ENCODE measurements around the gene IL19. TPM values are rescaled to one million over a fixed set of nuclear protein-coding genes. Genes with fewer than 3 reads are reported as not detected.
A peak's percentile ranks its signal among the peaks of the same experiment; 100 is the strongest.

The IL19 gene
- total and polyA plus RNA-seq, 2 donors from 2014 or later, result 0.41 to 3.6 TPM

DNA sequence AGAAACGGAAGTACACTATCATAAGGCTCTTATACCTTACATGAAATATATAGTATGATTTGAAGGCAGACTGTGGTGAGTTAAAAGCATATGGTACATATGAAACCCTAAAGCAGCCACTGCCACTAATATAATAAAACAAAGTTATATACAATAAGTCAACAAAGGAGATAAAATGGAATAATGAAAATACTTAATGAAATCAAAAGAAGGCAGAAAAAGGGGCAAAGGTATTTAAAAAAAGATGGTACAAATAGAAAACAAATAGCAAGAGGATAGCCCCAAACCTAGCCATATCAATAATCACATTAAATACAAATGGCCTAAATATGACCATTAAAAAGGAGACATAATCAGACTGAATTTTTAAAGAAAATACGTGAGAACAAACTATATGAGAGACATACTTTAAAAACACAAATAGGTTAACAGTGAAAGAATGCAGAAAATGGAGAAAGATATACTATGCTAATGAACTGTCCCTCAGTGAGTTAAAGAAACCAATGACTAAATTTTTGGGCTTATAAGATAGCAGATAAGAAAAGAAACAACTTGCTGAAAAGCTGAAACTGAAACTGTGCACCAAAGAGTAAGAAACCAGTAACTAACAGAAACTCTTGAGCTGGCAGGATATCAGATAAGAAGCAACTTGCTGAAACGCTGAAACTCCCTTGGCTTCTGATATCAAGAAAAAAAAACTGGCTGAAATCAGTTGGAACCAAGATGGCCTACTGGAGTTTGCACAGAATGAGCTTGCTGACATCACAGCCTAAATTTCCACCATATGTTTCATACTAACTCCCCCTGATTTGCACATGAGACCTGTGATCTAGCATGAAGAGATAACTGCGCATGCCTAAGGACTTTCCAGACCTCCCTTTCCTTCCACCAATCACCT lies 46.1 kb downstream of the IL19 start:
- Histone ChIP-seq H3K9me3 (ENCODE audit: control insufficient read depth in 2 of 3, insufficient read depth in 1 of 3, low read length in 3 of 3) (peaks cover 0 to 7% (median 0%) of the 10 kb centered on the region in 3 donors), H3K27me3 (ENCODE audit: control insufficient read depth, insufficient read depth, low read length) (no peaks in the 10 kb centered on the region), H3K4me1 (ENCODE audit: control insufficient read depth in 2 of 3, insufficient read depth in 2 of 3, low read depth in 1 of 3, low read length in 3 of 3) (peaks cover 0 to 2% (median 0%) of the 10 kb centered on the region in 3 donors), H3K27ac (ENCODE audit: low read depth in 2 of 2, low read length in 2 of 2) (no peak overlapping the region), H3K4me3 (ENCODE audit: low read length in 3 of 3) (no peak overlapping the region), H3K36me3 (ENCODE audit: control insufficient read depth in 2 of 3, insufficient read depth in 3 of 3, low read length in 3 of 3) (no peaks in the 10 kb centered on the region), H3K9ac (ENCODE audit: low read length in 3 of 3) (no peak overlapping the region)
- peak; percentile 32 for FAIRE-seq
- no peak for DNase-seq
- intact Hi-C loops (cut with DNase I), result no loop called here
- TF ChIP-seq, protein P1, sequence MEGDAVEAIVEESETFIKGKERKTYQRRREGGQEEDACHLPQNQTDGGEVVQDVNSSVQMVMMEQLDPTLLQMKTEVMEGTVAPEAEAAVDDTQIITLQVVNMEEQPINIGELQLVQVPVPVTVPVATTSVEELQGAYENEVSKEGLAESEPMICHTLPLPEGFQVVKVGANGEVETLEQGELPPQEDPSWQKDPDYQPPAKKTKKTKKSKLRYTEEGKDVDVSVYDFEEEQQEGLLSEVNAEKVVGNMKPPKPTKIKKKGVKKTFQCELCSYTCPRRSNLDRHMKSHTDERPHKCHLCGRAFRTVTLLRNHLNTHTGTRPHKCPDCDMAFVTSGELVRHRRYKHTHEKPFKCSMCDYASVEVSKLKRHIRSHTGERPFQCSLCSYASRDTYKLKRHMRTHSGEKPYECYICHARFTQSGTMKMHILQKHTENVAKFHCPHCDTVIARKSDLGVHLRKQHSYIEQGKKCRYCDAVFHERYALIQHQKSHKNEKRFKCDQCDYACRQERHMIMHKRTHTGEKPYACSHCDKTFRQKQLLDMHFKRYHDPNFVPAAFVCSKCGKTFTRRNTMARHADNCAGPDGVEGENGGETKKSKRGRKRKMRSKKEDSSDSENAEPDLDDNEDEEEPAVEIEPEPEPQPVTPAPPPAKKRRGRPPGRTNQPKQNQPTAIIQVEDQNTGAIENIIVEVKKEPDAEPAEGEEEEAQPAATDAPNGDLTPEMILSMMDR (IDR thresholded peaks at IDR 0.05; ENCODE audit: borderline replicate concordance, extremely low read depth, insufficient read depth), result no peak

DNA sequence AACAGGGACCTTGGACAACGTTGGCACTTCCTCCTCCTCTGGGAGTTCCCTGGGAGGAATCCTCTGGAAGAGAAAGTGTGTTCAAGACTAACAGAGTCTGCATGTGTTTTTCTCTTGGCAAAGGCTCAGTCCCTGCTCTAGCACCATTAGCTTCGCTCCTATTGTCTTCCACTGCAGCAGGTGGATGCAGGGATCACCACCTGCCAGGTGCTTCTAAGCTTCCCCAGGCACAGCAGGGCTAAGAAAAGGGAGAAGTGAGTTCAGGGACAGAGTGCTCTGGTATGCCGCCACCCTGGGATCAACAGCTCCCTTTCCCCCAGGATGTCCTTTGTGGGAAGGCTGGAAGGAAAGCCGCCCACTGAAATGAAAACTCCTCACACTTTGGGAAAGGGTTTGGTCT lies 50.9 kb downstream of the IL19 start:
- no peak overlapping the region for H3K9ac ChIP-seq (ENCODE audit: low read length in 3 of 3)
- DNase-seq, result no peak
- H3K27me3 ChIP-seq (ENCODE audit: control insufficient read depth, insufficient read depth, low read length), result no peaks in the 10 kb centered on the region
- no peak overlapping the region for H3K4me3 ChIP-seq (ENCODE audit: low read length in 3 of 3)
- H3K36me3 ChIP-seq (ENCODE audit: control insufficient read depth in 2 of 3, insufficient read depth in 3 of 3, low read length in 3 of 3), result no peaks in the 10 kb centered on the region
- H3K4me1 ChIP-seq (ENCODE audit: control insufficient read depth in 2 of 3, insufficient read depth in 2 of 3, low read depth in 1 of 3, low read length in 3 of 3), result no peaks in the 10 kb centered on the region
- no peak for FAIRE-seq
- H3K27ac ChIP-seq (ENCODE audit: low read depth in 2 of 2, low read length in 2 of 2), result no peak overlapping the region
- intact Hi-C loops (cut with DNase I), result no loop called here
- TF ChIP-seq, protein P1 (IDR thresholded peaks at IDR 0.05; ENCODE audit: borderline replicate concordance, extremely low read depth, insufficient read depth), result no peak
- H3K9me3 ChIP-seq (ENCODE audit: control insufficient read depth in 2 of 3, insufficient read depth in 1 of 3, low read length in 3 of 3), result no peaks in the 10 kb centered on the region

DNA sequence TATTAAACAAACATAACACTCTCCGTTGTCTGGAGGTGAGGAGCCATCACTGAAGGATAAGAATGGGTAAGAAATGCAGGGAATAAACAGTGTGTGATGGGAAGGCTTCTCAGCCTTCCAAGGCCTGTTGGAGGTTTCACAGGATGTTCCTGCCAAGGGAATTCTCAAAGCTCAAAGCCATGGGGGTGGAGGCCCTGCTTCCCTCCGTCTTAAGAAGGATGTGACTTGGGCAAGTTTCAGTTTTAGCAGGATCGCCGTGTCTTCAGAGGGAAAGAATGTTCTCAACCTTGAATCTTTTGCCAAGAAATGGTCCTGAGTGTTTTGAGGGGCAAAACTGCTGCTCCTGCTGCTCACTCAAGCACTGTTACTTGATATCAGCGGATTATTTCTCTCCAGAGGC lies 53.2 kb downstream of the IL19 start:
- FAIRE-seq, result no peak
- TF ChIP-seq, protein P1 (IDR thresholded peaks at IDR 0.05; ENCODE audit: borderline replicate concordance, extremely low read depth, insufficient read depth), result no peak
- Histone ChIP-seq H3K4me1 (ENCODE audit: control insufficient read depth in 2 of 3, insufficient read depth in 2 of 3, low read depth in 1 of 3, low read length in 3 of 3) (no peaks in the 10 kb centered on the region), H3K36me3 (ENCODE audit: control insufficient read depth in 2 of 3, insufficient read depth in 3 of 3, low read length in 3 of 3) (no peaks in the 10 kb centered on the region), H3K4me3 (ENCODE audit: low read length in 3 of 3) (no peak overlapping the region), H3K9ac (ENCODE audit: low read length in 3 of 3) (no peak overlapping the region), H3K27me3 (ENCODE audit: control insufficient read depth, insufficient read depth, low read length) (no peaks in the 10 kb centered on the region), H3K9me3 (ENCODE audit: control insufficient read depth in 2 of 3, insufficient read depth in 1 of 3, low read length in 3 of 3) (no peaks in the 10 kb centered on the region), H3K27ac (ENCODE audit: low read depth in 2 of 2, low read length in 2 of 2) (no peak overlapping the region)
- no peak for DNase-seq
- intact Hi-C loops (cut with DNase I), result no loop called here
